OCI-M2 (cell line): ENCODE results near the gene TYMP.

ENCODE experiments used
- DNase-seq: peaks from one replicate; lab custom pipeline; 2025; ENCODE audit not compliant: unreplicated experiment; lab: John Stamatoyannopoulos, UW

The TYMP gene

GRCh38 chr22:50529897-50530579 lies at the start of gene TYMP:
Gene TYMP, minus strand, starts transcription at chr22:50530012. Its CDS starts 303 bp downstream, at chr22:50529709.
- DNase-seq = no peak

GRCh38 chr22:50578776-50579310 lies 49.0 kb upstream of the TYMP start:
- DNase-seq = no peak

- no peak for DNase-seq
Observed at GRCh38 chr22:50577987-50578775, 48.4 kb upstream of the TYMP start, which contains the start of gene CPT1B. Gene CPT1B, minus strand, starts transcription at chr22:50578427. Its CDS starts 512 bp downstream, at chr22:50577915.

- no peak for DNase-seq
Observed at GRCh38 chr22:50577697-50577986, 47.8 kb upstream of the TYMP start.

GRCh38 chr22:50576806-50577696 lies 47.2 kb upstream of the TYMP start:
- no peak for DNase-seq

GRCh38 chr22:50576070-50576469 lies 46.3 kb upstream of the TYMP start:
- no peak for DNase-seq

GRCh38 chr22:50575426-50575941 lies 45.7 kb upstream of the TYMP start:
- DNase-seq = no peak

- no peak for DNase-seq
Observed at GRCh38 chr22:50574383-50574755, 44.6 kb upstream of the TYMP start.

- no peak for DNase-seq
Observed at GRCh38 chr22:50573491-50574382, 43.9 kb upstream of the TYMP start.

GRCh38 chr22:50572965-50573364 lies 43.2 kb upstream of the TYMP start:
- no peak for DNase-seq

- DNase-seq = no peak
Observed at GRCh38 chr22:50571264-50572175, 41.7 kb upstream of the TYMP start.

GRCh38 chr22:50570861-50571260 lies 41.0 kb upstream of the TYMP start:
- DNase-seq = no peak

GRCh38 chr22:50569896-50570535 lies 40.2 kb upstream of the TYMP start:
- no peak for DNase-seq

- no peak for DNase-seq
Observed at GRCh38 chr22:50569041-50569459, 39.2 kb upstream of the TYMP start.

- no peak for DNase-seq
Observed at GRCh38 chr22:50568626-50569025, 38.8 kb upstream of the TYMP start.

GRCh38 chr22:50567721-50568252 lies 38.0 kb upstream of the TYMP start:
- no peak for DNase-seq

GRCh38 chr22:50564289-50564688 lies 34.5 kb upstream of the TYMP start:
- DNase-seq = no peak

GRCh38 chr22:50563413-50564160 lies 33.8 kb upstream of the TYMP start:
- DNase-seq = no peak
